ENCODE data around the gene FAM3D.

DNA sequence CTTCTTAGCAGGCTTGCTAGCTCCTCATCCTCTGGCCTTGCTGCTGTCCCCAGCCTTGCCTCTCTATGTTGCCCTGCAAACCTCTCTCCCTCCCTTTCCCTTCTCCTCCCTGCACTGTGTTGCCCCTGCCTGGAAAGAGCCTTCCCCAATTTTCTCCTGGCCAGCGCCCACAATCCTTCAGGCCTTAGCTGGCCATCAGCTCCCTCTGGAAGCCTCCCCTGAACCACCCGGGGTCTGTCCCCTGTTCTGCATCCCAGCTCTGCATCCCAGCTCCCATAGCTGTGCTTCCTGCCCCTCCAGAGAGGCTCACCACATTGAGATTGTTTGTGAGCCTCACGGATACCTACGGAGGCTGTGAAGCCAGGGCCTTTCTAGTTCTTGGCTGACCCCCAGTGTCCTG lies 23.7 kb downstream of the FAM3D start:
- TF ChIP-seq ELF1 (IDR thresholded peaks at IDR 0.05; ENCODE audit: borderline replicate concordance, low read depth) (no peak), SRF (IDR thresholded peaks at IDR 0.05; ENCODE audit: low read depth) (no peak), YY1 (IDR thresholded peaks at IDR 0.05; ENCODE audit: extremely low read depth, insufficient replicate concordance, low read depth, low read length) (no peak), POLR2AphosphoS5 (IDR thresholded peaks at IDR 0.05; ENCODE audit: low read depth, low read length) (no peak)
- TF ChIP-seq, protein P1, sequence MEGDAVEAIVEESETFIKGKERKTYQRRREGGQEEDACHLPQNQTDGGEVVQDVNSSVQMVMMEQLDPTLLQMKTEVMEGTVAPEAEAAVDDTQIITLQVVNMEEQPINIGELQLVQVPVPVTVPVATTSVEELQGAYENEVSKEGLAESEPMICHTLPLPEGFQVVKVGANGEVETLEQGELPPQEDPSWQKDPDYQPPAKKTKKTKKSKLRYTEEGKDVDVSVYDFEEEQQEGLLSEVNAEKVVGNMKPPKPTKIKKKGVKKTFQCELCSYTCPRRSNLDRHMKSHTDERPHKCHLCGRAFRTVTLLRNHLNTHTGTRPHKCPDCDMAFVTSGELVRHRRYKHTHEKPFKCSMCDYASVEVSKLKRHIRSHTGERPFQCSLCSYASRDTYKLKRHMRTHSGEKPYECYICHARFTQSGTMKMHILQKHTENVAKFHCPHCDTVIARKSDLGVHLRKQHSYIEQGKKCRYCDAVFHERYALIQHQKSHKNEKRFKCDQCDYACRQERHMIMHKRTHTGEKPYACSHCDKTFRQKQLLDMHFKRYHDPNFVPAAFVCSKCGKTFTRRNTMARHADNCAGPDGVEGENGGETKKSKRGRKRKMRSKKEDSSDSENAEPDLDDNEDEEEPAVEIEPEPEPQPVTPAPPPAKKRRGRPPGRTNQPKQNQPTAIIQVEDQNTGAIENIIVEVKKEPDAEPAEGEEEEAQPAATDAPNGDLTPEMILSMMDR (IDR thresholded peaks at IDR 0.05 in 2 of 3, conservative IDR thresholded peaks at IDR 0.05 in 1 of 3; ENCODE audit: borderline replicate concordance in 1 of 3, insufficient read depth in 1 of 3, low read depth in 2 of 3, low read length in 2 of 3), result no peak
